Measurements from ENCODE around the gene MTCL1. TPM values are rescaled to one million over a fixed set of nuclear protein-coding genes. Genes with fewer than 3 reads are reported as not detected.

Gene MTCL1
- total RNA-seq, 1 experiment from 2014 or later = 9.8 TPM

DNA sequence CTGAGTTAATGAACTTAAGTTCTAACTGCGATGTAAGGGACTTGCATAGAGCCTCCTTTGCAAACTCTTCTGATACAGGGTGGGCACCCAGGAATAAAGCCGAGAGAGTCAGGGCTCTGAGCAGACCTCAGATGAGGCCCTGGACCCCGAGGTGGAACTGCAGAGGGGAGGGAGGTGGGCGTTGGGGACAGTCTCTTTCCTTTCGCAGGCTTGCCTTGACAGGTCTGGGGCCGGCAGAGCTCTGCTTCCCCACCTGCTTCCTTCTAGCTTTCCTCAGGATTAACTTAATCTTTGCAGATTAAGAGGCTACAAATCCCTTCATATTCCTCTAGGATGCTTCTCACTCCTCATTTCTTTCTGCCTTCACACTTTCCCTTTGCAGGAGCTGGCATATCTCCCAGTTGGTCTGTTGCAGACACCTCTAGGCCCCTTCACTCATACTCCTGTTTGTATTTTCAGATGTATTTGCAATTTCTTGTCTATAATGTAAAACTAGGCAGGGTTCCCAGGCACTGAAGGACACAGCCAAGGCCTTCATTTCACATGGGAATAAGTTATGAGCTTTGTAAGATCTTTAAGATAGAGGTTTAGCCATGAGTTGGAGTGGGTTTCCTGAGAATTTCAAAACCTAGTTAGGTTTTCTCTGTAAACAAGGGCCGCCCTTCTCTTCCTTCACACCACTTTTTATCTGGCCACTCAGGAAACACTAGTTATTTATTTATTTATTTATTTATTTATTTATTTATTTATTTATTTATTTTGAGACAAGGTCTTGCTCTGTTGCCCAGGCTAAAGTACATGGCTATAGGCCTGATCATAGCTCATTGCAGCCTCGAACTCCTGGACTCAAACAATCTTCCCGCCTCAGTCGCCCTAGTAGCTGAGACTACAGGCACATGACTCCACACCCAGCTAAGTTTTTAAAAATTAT is 70.9 kb downstream of the MTCL1 start:
- peaks cover 2% of the 10 kb centered on the region; the same call in 1 of the 2 replicates for H3K4me1 ChIP-seq
- H3K27ac ChIP-seq = no peak overlapping the region
- H3K4me3 ChIP-seq = no peak overlapping the region
- no peaks in the 10 kb centered on the region for H3K9me3 ChIP-seq (replicated peaks)
- H3K36me3 ChIP-seq = no peaks in the 10 kb centered on the region
- no peaks in the 10 kb centered on the region for H3K27me3 ChIP-seq
- peak in 1 of 2 experiments; percentile 42 for DNase-seq

DNA sequence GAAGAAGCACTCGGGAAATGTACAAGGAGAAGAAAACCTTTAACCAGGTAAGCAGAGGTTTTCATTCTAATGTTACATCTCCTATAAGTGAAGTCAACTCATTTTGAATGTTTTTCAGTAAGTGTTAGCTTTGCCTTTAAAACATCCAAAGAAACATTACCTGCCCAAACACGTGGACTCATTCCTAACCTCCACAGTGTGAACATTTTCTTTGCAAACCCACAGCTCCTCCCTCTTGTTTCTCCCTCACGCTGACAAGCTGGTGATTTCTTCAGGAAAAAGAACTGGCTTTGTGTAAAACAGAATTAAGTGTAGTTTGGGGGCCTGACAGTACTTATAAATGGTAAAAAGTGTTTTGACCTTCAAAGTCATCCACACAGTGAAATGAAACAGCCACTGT is 72.5 kb downstream of the MTCL1 start:
- Histone ChIP-seq H3K9me3 (replicated peaks) (no peaks in the 10 kb centered on the region), H3K4me3 (no peak overlapping the region), H3K27me3 (no peaks in the 10 kb centered on the region), H3K36me3 (no peaks in the 10 kb centered on the region), H3K27ac (no peak overlapping the region), H3K4me1 (peaks cover 2% of the 10 kb centered on the region; the same call in 1 of the 2 replicates)
- DNase-seq = no peak

DNA sequence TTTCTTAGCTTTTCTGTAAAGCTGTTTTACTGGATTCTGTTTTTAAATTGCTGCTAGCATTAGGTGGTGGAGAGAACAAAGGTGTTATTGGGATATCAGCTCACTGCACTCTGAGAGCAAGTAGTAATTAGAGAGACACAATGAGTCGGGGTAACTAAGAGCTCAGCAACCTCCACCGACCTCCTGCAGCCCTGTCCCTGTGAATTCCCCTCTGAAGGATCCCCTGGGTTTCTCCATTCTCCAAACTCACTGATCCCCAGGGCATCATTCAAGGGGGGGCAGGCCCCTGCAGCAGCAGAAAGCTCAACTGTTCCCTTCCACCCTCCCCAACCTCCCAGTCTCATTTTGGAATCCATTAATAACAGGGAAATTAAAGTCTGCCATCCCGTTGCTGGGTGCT is 73.0 kb downstream of the MTCL1 start:
- no peaks in the 10 kb centered on the region for H3K36me3 ChIP-seq

DNA sequence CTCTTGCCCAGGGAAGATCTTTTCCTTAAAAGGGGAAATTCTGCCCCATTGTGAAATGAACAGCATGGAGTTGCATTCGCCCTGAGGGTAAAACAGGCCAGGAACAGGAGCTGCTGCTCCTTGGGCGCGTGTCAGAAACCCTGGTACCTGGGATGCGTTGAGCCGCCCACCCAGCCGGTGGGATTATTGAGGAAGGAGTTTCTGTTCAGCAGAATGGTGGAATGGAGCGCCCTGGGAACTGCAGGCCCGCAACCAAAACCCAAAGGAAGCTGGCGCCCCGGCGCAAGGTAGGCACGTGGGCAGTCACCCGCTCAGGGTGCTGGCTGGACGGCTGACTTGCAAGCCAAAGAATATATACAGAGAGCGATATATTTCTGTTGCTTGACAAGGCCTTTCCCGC is 73.5 kb downstream of the MTCL1 start:
- Histone ChIP-seq H3K27ac (no peak overlapping the region), H3K27me3 (no peaks in the 10 kb centered on the region), H3K4me3 (no peak overlapping the region), H3K4me1 (peaks cover 2% of the 10 kb centered on the region; the same call in 1 of the 2 replicates), H3K36me3 (no peaks in the 10 kb centered on the region), H3K9me3 (replicated peaks) (no peaks in the 10 kb centered on the region)
- no peak for DNase-seq

More for the DNA sequence above, 73.0 kb downstream of the MTCL1 start:
- DNase-seq = no peak
- Histone ChIP-seq H3K27ac (no peak overlapping the region), H3K4me3 (no peak overlapping the region), H3K4me1 (peaks cover 2% of the 10 kb centered on the region; the same call in 1 of the 2 replicates), H3K27me3 (no peaks in the 10 kb centered on the region), H3K9me3 (replicated peaks) (no peaks in the 10 kb centered on the region)

DNA sequence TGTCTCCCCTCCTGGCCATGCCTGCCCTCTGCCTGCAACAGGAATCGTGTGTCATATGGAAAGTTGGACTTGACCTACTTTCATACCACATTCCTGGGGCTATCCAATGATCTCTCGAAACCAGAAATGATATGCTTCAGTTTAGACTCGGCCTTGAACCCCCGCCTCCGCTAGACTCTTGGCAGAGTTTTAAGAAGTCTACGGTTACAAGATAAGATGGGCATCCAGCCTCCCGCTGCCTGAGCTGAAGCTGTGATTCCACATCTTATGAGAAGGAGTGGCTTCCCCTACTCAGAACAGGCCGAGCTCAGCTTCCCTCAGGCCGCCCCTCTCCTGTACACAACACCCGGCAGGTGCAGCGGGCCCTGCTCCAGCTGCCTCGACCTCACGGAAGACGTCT is 73.9 kb downstream of the MTCL1 start:
- no peaks in the 10 kb centered on the region for H3K27me3 ChIP-seq
- H3K9me3 ChIP-seq (replicated peaks) = no peaks in the 10 kb centered on the region
- no peak overlapping the region for H3K4me3 ChIP-seq
- H3K27ac ChIP-seq = no peak overlapping the region
- DNase-seq = no peak
- no peaks in the 10 kb centered on the region for H3K36me3 ChIP-seq
- peaks cover 2% of the 10 kb centered on the region; the same call in 1 of the 2 replicates for H3K4me1 ChIP-seq

DNA sequence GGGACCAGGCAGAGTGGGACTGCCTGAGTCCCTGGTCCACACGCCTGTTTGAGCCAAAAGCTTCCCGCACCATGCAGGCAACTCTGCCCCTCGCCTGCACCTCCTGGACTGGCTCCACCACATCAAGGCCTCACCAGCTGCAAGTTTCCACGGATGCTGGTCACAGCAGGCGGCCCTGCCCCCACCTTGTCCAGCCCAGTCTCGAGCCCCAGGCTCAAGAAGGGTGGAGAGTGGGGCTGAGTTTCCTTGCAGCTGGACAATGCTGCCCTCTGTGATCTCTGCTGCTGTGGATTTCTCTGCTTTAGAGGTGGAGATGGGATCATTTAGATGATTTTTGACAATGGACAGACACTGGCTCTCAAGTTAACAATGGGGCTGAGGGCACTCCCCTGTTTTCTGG is 74.9 kb downstream of the MTCL1 start:
- DNase-seq = no peak
- Histone ChIP-seq H3K27ac (no peak overlapping the region), H3K36me3 (no peaks in the 10 kb centered on the region), H3K4me3 (no peak overlapping the region), H3K9me3 (replicated peaks) (no peaks in the 10 kb centered on the region), H3K27me3 (no peaks in the 10 kb centered on the region), H3K4me1 (peaks cover 2% of the 10 kb centered on the region; the same call in 1 of the 2 replicates)

DNA sequence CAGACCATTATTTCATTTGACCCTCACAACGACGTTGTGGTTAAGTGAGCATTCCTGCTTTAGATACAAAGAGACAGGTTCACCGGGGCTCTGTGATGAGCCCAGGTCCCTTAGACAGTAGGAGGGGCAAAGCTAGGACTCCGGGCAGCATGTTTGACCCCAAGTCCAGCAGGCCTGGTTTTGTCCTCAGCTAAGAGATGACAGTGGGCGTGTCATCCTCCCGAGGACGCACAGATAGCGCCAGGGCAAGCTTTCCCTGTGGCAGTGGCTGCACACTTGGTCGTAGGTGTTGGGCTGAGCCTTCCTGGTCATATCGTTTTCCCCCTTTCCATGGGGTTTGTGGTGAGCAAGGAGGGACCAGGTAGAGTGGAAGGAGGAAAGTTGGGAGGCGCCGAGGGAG is 76.3 kb downstream of the MTCL1 start:
- Histone ChIP-seq H3K9me3 (replicated peaks) (no peaks in the 10 kb centered on the region), H3K27me3 (no peaks in the 10 kb centered on the region), H3K4me3 (no peak overlapping the region), H3K27ac (no peak overlapping the region), H3K4me1 (no peaks in the 10 kb centered on the region), H3K36me3 (no peaks in the 10 kb centered on the region)
- no peak for DNase-seq

DNA sequence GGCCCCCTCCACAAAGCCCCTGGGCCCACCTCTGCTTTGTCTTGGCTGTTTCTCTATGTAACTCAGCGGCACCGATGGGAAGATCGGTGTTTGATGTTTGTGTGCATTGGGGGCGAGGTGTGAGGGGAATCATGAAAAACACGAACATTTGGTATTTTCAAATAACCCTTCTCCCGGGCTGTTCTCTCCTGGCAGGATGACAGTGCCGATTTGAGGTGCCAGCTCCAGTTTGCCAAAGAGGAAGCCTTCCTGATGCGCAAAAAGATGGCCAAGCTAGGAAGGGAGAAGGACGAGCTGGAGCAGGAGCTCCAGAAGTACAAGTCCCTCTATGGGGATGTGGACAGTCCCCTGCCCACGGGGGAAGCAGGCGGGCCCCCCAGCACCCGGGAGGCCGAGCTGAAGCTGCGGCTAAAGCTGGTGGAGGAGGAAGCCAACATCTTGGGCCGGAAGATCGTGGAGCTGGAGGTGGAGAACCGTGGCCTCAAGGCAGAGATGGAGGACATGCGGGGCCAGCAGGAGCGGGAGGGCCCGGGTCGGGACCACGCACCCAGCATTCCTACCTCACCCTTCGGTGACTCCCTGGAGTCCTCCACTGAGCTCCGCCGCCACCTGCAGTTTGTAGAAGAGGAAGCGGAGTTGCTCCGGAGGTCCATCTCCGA is 78.1 kb downstream of the MTCL1 start:
- H3K27ac ChIP-seq = no peak overlapping the region
- H3K4me3 ChIP-seq = no peak overlapping the region
- H3K36me3 ChIP-seq = no peaks in the 10 kb centered on the region
- H3K9me3 ChIP-seq (replicated peaks) = no peaks in the 10 kb centered on the region
- DNase-seq = no peak
- H3K4me1 ChIP-seq = no peaks in the 10 kb centered on the region
- H3K27me3 ChIP-seq = no peaks in the 10 kb centered on the region

DNA sequence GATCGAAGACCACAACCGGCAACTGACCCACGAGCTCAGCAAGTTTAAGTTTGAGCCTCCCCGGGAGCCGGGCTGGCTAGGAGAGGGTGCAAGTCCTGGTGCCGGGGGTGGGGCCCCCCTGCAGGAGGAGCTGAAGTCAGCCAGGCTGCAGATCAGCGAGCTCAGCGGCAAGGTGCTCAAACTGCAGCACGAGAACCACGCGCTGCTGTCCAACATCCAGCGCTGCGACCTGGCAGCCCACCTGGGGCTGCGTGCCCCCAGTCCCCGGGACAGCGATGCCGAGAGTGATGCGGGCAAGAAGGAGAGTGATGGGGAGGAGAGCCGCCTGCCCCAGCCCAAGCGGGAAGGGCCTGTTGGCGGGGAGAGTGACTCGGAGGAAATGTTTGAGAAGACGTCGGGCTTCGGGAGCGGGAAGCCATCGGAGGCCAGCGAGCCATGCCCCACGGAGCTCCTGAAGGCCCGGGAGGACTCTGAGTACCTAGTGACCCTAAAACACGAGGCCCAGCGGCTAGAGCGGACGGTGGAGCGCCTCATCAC is 78.7 kb downstream of the MTCL1 start:
- no peaks in the 10 kb centered on the region for H3K9me3 ChIP-seq (replicated peaks)
- no peaks in the 10 kb centered on the region for H3K36me3 ChIP-seq
- H3K27me3 ChIP-seq = no peaks in the 10 kb centered on the region
- no peak overlapping the region for H3K4me3 ChIP-seq
- no peak for DNase-seq
- H3K27ac ChIP-seq = no peak overlapping the region
- H3K4me1 ChIP-seq = no peaks in the 10 kb centered on the region

DNA sequence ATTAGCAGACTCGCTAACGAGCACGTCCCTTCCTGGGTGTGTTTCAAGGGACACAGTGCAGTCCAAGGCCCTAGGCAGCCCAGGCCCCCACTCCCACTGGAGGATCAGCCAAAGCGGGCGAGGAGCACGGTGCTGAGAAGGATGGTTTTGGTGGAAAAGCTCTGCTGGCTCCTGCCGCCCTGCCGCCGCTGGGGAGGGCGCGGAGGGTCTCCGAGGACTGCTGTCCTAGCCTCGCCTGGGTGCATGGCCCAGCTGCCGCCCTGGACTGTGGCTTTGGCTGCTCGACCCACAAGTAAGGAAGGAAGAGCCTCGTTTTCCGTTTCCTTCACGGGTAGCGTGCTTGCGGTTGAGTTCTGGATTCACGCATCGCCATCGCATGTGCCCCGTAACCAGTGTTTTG is 79.9 kb downstream of the MTCL1 start:
- Histone ChIP-seq H3K36me3 (no peaks in the 10 kb centered on the region), H3K4me3 (no peak overlapping the region), H3K27ac (no peak overlapping the region), H3K4me1 (no peaks in the 10 kb centered on the region), H3K9me3 (replicated peaks) (no peaks in the 10 kb centered on the region), H3K27me3 (no peaks in the 10 kb centered on the region)
- DNase-seq = no peak

DNA sequence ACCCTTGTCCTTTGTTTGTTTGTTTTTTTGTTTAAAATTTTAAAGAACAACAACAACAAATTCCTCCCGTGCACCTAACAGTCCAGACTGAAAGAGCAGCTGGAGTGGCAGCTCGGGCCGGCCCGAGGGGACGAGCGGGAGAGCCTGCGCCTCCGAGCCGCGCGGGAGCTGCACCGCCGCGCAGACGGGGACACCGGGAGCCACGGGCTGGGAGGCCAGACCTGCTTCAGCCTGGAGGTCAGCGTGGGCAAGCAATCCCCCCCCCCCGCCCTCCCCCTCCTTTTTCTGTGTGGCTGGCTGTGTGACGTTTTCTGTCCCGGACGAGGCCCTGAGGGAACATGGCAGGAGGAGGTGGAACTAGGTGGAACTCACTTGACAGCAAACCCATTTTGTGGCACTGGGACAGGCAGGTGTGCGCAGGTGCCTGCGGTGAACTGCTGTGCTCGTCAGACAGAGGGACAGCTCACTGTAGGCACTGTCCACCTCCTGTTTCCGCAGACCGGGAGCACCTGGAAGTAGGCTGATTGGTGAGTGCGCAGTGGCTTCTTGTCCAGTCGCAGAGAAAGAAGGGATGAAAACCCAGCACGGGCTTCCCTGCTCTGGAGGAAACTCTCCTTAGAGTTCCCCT is 80.6 kb downstream of the MTCL1 start:
- Histone ChIP-seq H3K27me3 (no peaks in the 10 kb centered on the region), H3K4me3 (no peak overlapping the region), H3K36me3 (no peaks in the 10 kb centered on the region), H3K9me3 (replicated peaks) (no peaks in the 10 kb centered on the region), H3K4me1 (no peaks in the 10 kb centered on the region), H3K27ac (no peak overlapping the region)
- no peak for DNase-seq

DNA sequence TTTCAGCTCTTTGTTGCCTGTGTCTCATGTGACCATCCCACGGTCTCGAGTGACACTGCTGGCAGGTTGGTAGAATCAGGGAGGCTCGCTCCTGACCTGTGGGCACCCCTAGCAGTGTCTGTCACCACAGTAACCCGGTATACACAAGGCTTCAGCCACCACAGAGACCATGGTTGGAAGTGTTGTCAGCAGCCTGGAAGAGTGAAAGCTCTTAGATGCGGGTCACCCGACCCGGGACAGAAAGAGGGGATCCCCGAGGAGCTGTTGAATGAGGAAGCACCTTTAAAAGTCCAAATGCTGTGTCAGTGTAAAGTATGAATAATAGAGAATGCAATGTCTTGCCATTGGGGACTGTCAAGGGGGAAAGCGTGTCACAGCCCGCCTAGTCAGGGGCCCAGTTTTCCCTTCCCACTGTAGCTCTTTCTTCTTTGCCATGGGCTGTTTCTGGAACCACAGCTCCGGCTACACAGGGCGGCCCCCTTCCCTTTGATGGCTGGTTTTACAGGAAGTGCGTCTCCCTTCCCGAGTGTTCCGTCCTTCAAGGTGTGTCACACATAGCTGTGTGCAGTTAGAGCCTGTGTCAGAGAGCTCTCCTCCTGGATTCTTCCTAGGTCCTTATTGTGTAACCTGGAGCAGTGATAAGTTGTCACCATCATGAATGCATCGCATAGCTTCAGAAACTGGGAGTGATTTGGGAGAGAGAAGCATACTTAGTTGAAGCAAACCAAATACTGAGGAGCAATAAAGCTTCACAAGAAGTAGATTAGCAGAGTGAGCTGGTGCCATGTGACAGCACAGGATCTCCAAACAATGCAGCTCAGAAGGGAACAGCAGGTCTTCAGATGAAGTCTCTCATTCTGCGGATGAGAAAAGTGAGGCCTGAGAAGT is 81.4 kb downstream of the MTCL1 start:
- no peaks in the 10 kb centered on the region for H3K4me1 ChIP-seq
- H3K4me3 ChIP-seq = no peak overlapping the region
- no peaks in the 10 kb centered on the region for H3K9me3 ChIP-seq (replicated peaks)
- no peak for DNase-seq
- H3K27me3 ChIP-seq = no peaks in the 10 kb centered on the region
- H3K27ac ChIP-seq = no peak overlapping the region
- no peaks in the 10 kb centered on the region for H3K36me3 ChIP-seq

DNA sequence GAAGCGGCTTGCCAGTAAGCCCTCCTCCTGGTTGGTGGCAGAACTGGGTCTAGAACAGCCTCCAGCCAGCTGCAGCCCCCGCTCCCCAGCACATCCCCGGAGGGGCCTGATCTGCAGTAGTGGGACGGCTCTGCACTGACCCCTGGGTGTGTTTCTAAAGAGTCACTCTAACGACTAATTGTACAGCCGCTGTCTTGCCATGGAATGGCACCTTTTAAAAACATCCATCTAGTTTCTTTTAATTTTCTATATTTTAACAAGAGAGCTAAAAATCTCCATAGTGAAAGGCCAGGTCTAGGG is 82.0 kb downstream of the MTCL1 start:
- no peaks in the 10 kb centered on the region for H3K27me3 ChIP-seq

DNA sequence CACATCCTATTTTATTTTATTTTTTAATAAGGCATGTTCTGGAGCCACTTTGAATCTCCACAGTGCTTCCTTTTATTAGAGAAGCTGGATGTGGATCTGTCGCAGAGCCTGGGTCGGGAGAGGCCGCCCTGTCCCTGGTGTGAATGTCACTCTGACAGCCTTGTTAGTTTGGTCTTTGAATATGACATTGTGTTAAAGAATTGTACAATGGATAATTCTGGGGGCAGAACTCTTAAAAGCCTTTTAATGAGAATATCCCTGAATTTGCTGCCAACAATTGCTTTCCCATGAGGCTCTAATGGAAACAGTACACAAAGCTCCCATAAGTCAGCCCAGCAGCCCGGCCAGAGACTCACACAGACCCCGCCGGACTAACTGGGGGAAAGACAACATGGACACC is 82.4 kb downstream of the MTCL1 start:
- Histone ChIP-seq H3K27me3 (no peaks in the 10 kb centered on the region), H3K4me3 (no peak overlapping the region), H3K9me3 (replicated peaks) (no peaks in the 10 kb centered on the region), H3K36me3 (no peaks in the 10 kb centered on the region), H3K27ac (no peak overlapping the region), H3K4me1 (no peaks in the 10 kb centered on the region)
- DNase-seq = no peak

More for the DNA sequence above, 82.0 kb downstream of the MTCL1 start:
- H3K9me3 ChIP-seq (replicated peaks) = no peaks in the 10 kb centered on the region
- DNase-seq = no peak
- H3K27ac ChIP-seq = no peak overlapping the region
- H3K4me1 ChIP-seq = no peaks in the 10 kb centered on the region
- no peak overlapping the region for H3K4me3 ChIP-seq
- H3K36me3 ChIP-seq = no peaks in the 10 kb centered on the region
